Neutrophil (primary cell): ENCODE measurements around the gene SND1.
"Not testable (repeated sequence)": the region's sequence is repeated elsewhere in the genome, so short reads cannot be mapped to it uniquely, and the experiment has no call there.

Experiments
- H3K27ac ChIP-seq: fragments of 200-600 bp; sonication (generic); 2 replicates; pipeline ENCODE4 v1.5.1; 2016; ENCODE audit warnings: mild to moderate bottlenecking, moderate library complexity
- H3K27me3 ChIP-seq: fragments of 200-600 bp; sonication (generic); 2 replicates; pipeline ENCODE4 v1.6.0; 2016; ENCODE audit warnings: mild to moderate bottlenecking
- H3K36me3 ChIP-seq: fragments of 200-600 bp; sonication (generic); 2 replicates; pipeline ENCODE4 v1.5.1; 2017
- H3K4me1 ChIP-seq, 2 experiments: fragments of 200-600 bp in 1 of 2; sonication (generic) in 1 of 2; 1 replicate in 1 of 2; 2 replicates in 1 of 2; pipeline versions ENCODE4 v1.5.1 to v1.6.1; 2013 to 2016; ENCODE audit warnings: low read depth in 1 of 2, low read length in 1 of 2, mild to moderate bottlenecking in 1 of 2, moderate library complexity in 1 of 2; ENCODE audit not compliant: control insufficient read depth in 1 of 2, insufficient read depth in 1 of 2
- H3K4me3 ChIP-seq, 2 experiments: fragments of 200-600 bp in 1 of 2; sonication (generic) in 1 of 2; 1 replicate in 1 of 2; 2 replicates in 1 of 2; pipeline ENCODE4 v1.5.1; 2013 to 2016; ENCODE audit warnings: low read depth in 1 of 2, low read length in 1 of 2, mild to moderate bottlenecking in 1 of 2, moderate library complexity in 1 of 2
- H3K9me3 ChIP-seq: fragments of 200-600 bp; sonication (generic); 2 replicates; pipeline ENCODE4 v1.5.1; 2016
- TF ChIP-seq, protein P1 (sequence below): fragments of 200-600 bp; sonication (generic); IDR thresholded peaks from 2 replicates; pipeline ENCODE4 v1.5.1; 2016; ENCODE audit warnings: antibody characterized with exemption

The SND1 gene

DNA sequence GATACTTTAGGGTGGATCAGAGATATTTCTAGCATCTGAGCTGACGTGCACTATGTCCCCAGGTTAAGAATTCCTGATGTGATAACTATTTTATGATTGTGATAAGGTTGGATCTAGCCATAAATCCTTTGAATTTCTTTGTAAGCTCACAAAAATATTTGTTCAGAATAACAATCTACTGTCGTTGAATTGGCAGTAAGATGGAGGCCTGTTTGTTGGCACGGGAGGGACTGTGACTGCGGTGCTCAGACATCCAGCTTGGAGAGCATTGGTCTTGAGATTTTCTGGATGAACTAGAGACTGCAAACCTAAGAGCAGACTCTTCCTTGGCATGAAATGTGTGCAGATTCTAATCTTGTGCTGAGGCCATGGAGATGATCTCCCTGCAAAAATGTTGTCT, 248.1 kb downstream of the SND1 start:
- peaks cover 0 to 3% of the 10 kb centered on the region in 2 experiments for H3K4me1 ChIP-seq
- no peak overlapping the region for H3K4me3 ChIP-seq
- no peak overlapping the region for H3K27ac ChIP-seq
- H3K36me3 ChIP-seq: no peaks in the 10 kb centered on the region
- no peaks in the 10 kb centered on the region for H3K27me3 ChIP-seq
- H3K9me3 ChIP-seq: no peaks in the 10 kb centered on the region
- TF ChIP-seq, protein P1, sequence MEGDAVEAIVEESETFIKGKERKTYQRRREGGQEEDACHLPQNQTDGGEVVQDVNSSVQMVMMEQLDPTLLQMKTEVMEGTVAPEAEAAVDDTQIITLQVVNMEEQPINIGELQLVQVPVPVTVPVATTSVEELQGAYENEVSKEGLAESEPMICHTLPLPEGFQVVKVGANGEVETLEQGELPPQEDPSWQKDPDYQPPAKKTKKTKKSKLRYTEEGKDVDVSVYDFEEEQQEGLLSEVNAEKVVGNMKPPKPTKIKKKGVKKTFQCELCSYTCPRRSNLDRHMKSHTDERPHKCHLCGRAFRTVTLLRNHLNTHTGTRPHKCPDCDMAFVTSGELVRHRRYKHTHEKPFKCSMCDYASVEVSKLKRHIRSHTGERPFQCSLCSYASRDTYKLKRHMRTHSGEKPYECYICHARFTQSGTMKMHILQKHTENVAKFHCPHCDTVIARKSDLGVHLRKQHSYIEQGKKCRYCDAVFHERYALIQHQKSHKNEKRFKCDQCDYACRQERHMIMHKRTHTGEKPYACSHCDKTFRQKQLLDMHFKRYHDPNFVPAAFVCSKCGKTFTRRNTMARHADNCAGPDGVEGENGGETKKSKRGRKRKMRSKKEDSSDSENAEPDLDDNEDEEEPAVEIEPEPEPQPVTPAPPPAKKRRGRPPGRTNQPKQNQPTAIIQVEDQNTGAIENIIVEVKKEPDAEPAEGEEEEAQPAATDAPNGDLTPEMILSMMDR: no peak

DNA sequence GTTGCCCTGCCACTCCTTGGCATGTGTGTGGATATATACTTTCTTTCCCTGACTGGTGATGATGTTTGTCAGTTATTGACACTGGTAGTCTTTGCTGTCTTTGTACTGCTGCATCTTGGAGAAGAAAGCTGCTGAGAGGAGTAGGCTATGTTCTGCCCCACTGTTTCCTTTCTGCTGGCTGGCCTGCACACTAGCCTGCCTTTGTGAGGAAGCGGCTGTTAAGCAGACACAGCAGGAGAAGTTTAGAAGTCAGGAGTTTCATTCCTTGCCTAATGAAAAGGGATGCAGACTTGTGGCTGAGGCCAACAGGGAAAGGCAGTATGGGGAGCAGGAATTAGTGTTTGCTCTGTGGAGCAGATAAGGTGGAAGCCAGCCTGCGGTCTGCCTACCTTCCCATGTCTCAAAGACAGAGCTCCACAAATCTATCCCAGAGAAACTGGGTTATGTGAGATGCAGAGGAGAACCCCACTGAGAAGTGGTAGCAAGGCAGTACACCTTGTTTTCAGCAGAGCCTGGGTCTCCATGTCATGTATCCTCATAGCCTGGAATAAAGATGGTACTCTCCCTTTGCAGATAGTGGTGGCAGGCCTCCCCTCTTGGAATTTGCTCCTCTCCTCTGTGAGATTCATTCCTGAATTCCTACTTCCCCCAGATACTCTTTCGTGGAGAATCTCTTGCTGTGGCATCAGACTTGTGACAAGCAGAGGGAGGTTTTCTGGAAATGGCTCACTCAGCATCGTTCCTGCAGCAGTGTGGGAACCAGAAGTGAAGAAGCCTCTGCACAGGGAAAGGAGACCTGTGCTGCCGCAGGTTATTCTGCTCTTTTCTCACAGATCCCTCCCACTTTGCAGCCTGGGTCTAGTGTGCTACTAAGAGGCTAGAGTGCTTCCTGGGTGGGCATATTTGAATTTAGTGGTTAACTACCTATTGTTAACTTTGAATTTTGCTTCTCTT, 249.0 kb downstream of the SND1 start:
- Histone ChIP-seq H3K4me1 (peaks cover 0 to 3% of the 10 kb centered on the region in 2 experiments), H3K27ac (no peak overlapping the region), H3K36me3 (no peaks in the 10 kb centered on the region), H3K4me3 (no peak overlapping the region), H3K27me3 (no peaks in the 10 kb centered on the region), H3K9me3 (no peaks in the 10 kb centered on the region)
- TF ChIP-seq, protein P1: no peak

DNA sequence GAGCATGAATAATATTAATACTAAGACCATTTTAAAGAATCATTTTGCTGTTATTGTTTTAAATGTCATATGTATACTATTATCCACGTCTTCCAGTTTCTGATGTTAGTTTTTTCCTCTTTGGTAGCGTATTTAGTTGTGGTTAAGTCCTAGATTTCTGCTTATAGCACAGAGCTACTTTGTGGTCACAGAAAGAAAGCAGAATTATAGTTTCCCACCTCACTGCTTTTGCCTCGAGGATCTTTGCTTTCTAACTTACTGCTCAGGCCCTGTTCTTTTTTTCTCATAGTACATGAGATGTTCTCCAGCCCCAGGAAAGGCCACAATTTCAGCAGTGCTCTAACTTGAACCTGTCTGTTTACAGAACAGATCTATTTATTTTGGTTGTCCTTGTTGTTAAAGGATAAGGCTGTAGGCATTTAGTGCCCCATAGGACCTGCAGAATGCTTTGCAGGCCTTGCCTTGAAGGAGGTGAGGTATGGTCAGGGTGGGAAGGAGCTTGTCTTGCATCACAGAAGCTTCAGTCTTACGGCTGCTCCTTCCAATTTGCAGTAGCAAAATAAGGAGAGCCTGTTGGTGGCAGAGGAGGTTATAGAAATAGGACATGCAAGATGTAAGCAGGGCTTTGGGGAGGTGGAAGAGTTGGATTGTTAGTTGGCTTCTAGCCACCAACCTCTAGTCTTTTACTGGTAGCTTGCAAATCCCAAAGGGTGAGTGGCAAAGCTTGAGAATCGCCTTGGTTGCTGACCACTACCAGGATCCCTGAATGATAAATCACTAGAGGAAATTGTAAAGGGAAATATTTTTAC, 250.1 kb downstream of the SND1 start:
- no peak overlapping the region for H3K27ac ChIP-seq
- H3K27me3 ChIP-seq: no peaks in the 10 kb centered on the region
- TF ChIP-seq, protein P1: no peak
- no peaks in the 10 kb centered on the region for H3K9me3 ChIP-seq
- H3K4me1 ChIP-seq: peaks cover 0 to 3% of the 10 kb centered on the region in 2 experiments
- no peak overlapping the region for H3K4me3 ChIP-seq
- no peaks in the 10 kb centered on the region for H3K36me3 ChIP-seq

DNA sequence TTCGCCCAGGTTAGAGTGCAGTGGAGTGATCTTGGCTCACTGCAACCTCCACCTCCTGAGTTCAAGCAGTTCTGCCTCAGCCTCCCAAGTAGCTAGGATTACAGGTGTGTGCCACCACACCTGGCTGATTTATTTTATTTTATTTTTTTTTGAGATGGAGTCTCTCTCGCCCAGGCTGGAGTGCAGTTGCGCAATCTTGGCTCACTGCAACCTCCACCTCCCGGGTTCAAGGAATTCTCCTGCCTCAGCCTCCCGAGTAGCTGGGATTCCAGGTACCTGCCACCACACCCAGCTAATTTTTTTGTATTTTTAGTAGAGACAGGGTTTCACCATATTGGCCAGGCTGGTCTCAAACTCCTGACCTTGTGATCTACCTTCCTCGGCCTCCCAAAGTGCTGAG, 250.8 kb downstream of the SND1 start:
- H3K27ac ChIP-seq, H3K4me1 ChIP-seq, H3K9me3 ChIP-seq, H3K4me3 ChIP-seq, H3K36me3 ChIP-seq, H3K27me3 ChIP-seq: not testable (repeated sequence)

DNA sequence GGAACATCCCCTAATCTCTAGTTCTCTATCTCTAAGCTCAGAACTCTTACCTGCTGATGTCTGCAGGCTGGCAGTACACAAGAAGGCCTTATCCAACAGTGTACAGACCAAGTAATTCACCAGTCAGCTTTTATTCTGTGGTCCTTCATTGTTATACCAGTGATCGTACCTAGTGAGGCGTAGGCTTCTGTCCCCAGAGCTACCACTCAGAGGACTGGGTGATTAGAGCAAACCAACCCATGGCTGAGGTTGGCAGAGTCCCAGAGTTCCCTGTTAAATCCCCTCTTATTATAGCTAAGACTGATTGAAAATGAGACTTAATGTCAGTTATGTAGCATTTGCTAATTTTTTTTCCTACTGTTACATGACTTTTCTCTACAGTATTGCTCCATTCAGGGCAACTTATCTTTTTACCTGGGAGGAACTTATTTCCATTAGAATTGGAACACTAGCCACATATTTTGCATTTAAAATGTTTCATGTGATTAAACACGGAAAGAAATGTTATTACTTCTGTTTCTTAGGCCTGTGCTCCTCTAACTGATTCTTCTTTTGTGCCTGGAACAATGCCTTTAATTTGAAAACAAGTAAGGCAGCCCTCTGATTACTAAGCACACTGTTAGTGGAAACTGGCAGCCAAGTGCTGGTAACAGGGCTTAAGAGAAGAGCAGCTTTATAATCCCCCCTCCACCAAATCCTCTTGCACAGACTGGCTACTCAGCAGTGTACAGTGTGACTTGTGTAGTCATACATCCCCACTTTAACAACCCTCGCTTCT, 252.1 kb downstream of the SND1 start:
- no peaks in the 10 kb centered on the region for H3K27me3 ChIP-seq
- H3K9me3 ChIP-seq: no peaks in the 10 kb centered on the region
- H3K4me3 ChIP-seq: no peak overlapping the region
- no peaks in the 10 kb centered on the region for H3K36me3 ChIP-seq
- H3K27ac ChIP-seq: no peak overlapping the region
- TF ChIP-seq, protein P1: no peak
- H3K4me1 ChIP-seq: peaks cover 0 to 3% of the 10 kb centered on the region in 2 experiments
